Epithelial cell of prostate (primary cell): ENCODE results near the gene AP4E1.
"Not testable (repeated sequence)": the region's sequence is repeated elsewhere in the genome, so short reads cannot be mapped to it uniquely, and the experiment has no call there.

ENCODE experiments used
- DNase-seq: peaks from one replicate; pipeline ENCODE4 v3.0.0-alpha.2; 2011; ENCODE audit warnings: low read depth, low spot score
- H3K27ac ChIP-seq: fragments of 450-650 bp; 2 replicates; pipeline ENCODE4 v1.5.1; 2017; ENCODE audit warnings: mild to moderate bottlenecking

Gene AP4E1

GRCh38 chr15:50939911-50940310, 31.4 kb downstream of the AP4E1 start:
- H3K27ac ChIP-seq, result no peak overlapping the region
- DNase-seq, result no peak

- no peak for DNase-seq
- no peak overlapping the region for H3K27ac ChIP-seq
These were observed 32.0 kb downstream of the AP4E1 start for GRCh38 chr15:50940506-50940905.

GRCh38 chr15:50943638-50944037, 35.2 kb downstream of the AP4E1 start:
- no peak for DNase-seq
- H3K27ac ChIP-seq, result no peak overlapping the region

- no peak for DNase-seq
- no peak overlapping the region for H3K27ac ChIP-seq
These were observed 36.2 kb downstream of the AP4E1 start for GRCh38 chr15:50944672-50945071.

GRCh38 chr15:50945725-50946124, 37.2 kb downstream of the AP4E1 start:
- DNase-seq, result no peak
- no peak overlapping the region for H3K27ac ChIP-seq

GRCh38 chr15:50950745-50951144, 42.3 kb downstream of the AP4E1 start:
- not testable (repeated sequence) for DNase-seq, H3K27ac ChIP-seq

- peak overlapping the region; percentile 93 for H3K27ac ChIP-seq
- DNase-seq, result peak; percentile 34
These were observed 44.8 kb downstream of the AP4E1 start for GRCh38 chr15:50953302-50953701.

GRCh38 chr15:50954837-50955236, 46.4 kb downstream of the AP4E1 start:
- not testable (repeated sequence) for DNase-seq, H3K27ac ChIP-seq

- DNase-seq, result no peak
These were observed 51.2 kb downstream of the AP4E1 start for GRCh38 chr15:50959717-50960116.

GRCh38 chr15:50964075-50964474, 55.6 kb downstream of the AP4E1 start:
- no peak overlapping the region for H3K27ac ChIP-seq

More at GRCh38 chr15:50959717-50960116, 51.2 kb downstream of the AP4E1 start:
- no peak overlapping the region for H3K27ac ChIP-seq

GRCh38 chr15:50968353-50968752, 59.9 kb downstream of the AP4E1 start:
- DNase-seq, result no peak
- no peak overlapping the region for H3K27ac ChIP-seq

More at GRCh38 chr15:50964075-50964474, 55.6 kb downstream of the AP4E1 start:
- DNase-seq, result no peak

GRCh38 chr15:50970524-50970923, 62.0 kb downstream of the AP4E1 start:
- no peak for DNase-seq
- H3K27ac ChIP-seq, result no peak overlapping the region

- H3K27ac ChIP-seq, result no peak overlapping the region
- no peak for DNase-seq
These were observed 62.6 kb downstream of the AP4E1 start for GRCh38 chr15:50971115-50971514.

GRCh38 chr15:50971542-50971941, 63.1 kb downstream of the AP4E1 start:
- DNase-seq, result no peak

GRCh38 chr15:50973605-50974004, 65.1 kb downstream of the AP4E1 start:
- no peak for DNase-seq
- H3K27ac ChIP-seq, result no peak overlapping the region

More at GRCh38 chr15:50971542-50971941, 63.1 kb downstream of the AP4E1 start:
- no peak overlapping the region for H3K27ac ChIP-seq

GRCh38 chr15:50977162-50977561, 68.7 kb downstream of the AP4E1 start:
- no peak for DNase-seq

GRCh38 chr15:50978580-50978979, 70.1 kb downstream of the AP4E1 start:
- no peak for DNase-seq
- H3K27ac ChIP-seq, result no peak overlapping the region

More at GRCh38 chr15:50977162-50977561, 68.7 kb downstream of the AP4E1 start:
- no peak overlapping the region for H3K27ac ChIP-seq

- DNase-seq, result no peak
- no peak overlapping the region for H3K27ac ChIP-seq
These were observed 70.6 kb downstream of the AP4E1 start for GRCh38 chr15:50979041-50979440.

GRCh38 chr15:50993598-50993997, 85.1 kb downstream of the AP4E1 start:
- no peak for DNase-seq
- peak overlapping the region; percentile 40 for H3K27ac ChIP-seq

GRCh38 chr15:50996641-50997040, 88.2 kb downstream of the AP4E1 start:
- peak overlapping the region; percentile 69 for H3K27ac ChIP-seq
- peak; percentile 39 for DNase-seq

GRCh38 chr15:50997371-50998051, 89.0 kb downstream of the AP4E1 start:
- peak overlapping the region; percentile 69 for H3K27ac ChIP-seq
- DNase-seq, result no peak

GRCh38 chr15:51004103-51004551, 95.6 kb downstream of the AP4E1 start:
- peak overlapping the region; percentile 75 for H3K27ac ChIP-seq

More at GRCh38 chr15:51004103-51004551, 95.6 kb downstream of the AP4E1 start:
- peak; percentile 82 for DNase-seq
